Motor neuron (in vitro differentiated cells): ENCODE data around the gene LRP8. TPM values are rescaled to one million over a fixed set of nuclear protein-coding genes. Genes with fewer than 3 reads are reported as not detected.

Experiments used
- ATAC-seq, 8 experiments: fragments of 200-7000 bp; cut with Tn5 transposase; replicated peaks in 6 of 8; 2 replicates each; pipeline ENCODE4 v1.8.0; 2021; ENCODE audit warnings: mild to moderate bottlenecking in 8 of 8, moderate library complexity in 8 of 8
- H3K27ac ChIP-seq, 2 donors: fragments of 250-450 bp; sonication (Bioruptor Pico); 2 replicates each; pipeline ENCODE4 v1.9.0; 2021; ENCODE audit warnings: antibody characterized with exemption in 2 of 2, mild to moderate bottlenecking in 2 of 2, moderate library complexity in 1 of 2
- H3K4me1 ChIP-seq, 2 donors: fragments of 250-450 bp; sonication (Bioruptor Pico); replicated peaks in 1 of 2; 2 replicates each; pipeline ENCODE4 v1.6.1; 2021; ENCODE audit warnings: antibody characterized with exemption in 2 of 2, mild to moderate bottlenecking in 2 of 2, moderate library complexity in 1 of 2
- H3K4me3 ChIP-seq, 5 donors: fragments of 250-450 bp; sonication (Bioruptor Pico); 2 replicates each; pipeline ENCODE4 v1.9.0; 2021; ENCODE audit warnings: antibody characterized with exemption in 5 of 5, mild to moderate bottlenecking in 5 of 5, moderate library complexity in 4 of 5
- WGBS, 10 experiments: fragments of 450-650 bp; shearing (Covaris generic); methylation state at CpG; one replicate each; pipeline ENCODE4 v1.0.0; 2022; 5-methylcytosine and 5-hydroxymethylcytosine counted together
- in situ Hi-C, 9 experiments: fragments of 400-800 bp; cut with MboI; loops; one replicate each; pipeline ENCODE4 v1.15.0; 2021; ENCODE audit warnings: low sequenced_read_pairs in 9 of 9, low pct_unique_long_range_greater_than_20kb in 2 of 9; ENCODE audit not compliant: unreplicated experiment in 9 of 9
- total RNA-seq, 8 experiments: library from RNA; unstranded; fragments of 300-600 nt; gene quantifications; 2 replicates each; pipeline versions ENCODE4 v1.2.3 to v1.2.4, GENCODE V29; 2022

Gene LRP8
- total RNA-seq, 8 experiments from 2014 or later: 2.8 to 44.0 (median 26.7) TPM

GRCh38 chr1:53298045-53298637 lies 29.7 kb downstream of the LRP8 start:
- Histone ChIP-seq H3K4me3 (no peak overlapping the region), H3K27ac (peak overlapping the region; percentile 20 to 70), H3K4me1 (peaks cover 66 to 68% of the 10 kb centered on the region in 2 donors)
- in situ Hi-C loops: loop anchor here in 2 of 9 experiments (25.0 kb wide), 1 partner anchor 89 kb away; no protein-coding TSS in a partner anchor
- WGBS, 10 experiments: 0 to 90% (median 64%) methylated on average over 1 to 4 of the region's 12 CpGs; no CpG with 5 or more reads in 6 of the 10 experiments
- peak in 3 of 8 experiments; percentile 7 to 62 (median 36) for ATAC-seq

- WGBS, 10 experiments: 61 to 100% (median 78%) methylated on average over 2 to 11 of the region's 17 CpGs; no CpG with 5 or more reads in 5 of the 10 experiments
- in situ Hi-C loops: loop anchor here in 2 of 9 experiments (25.0 kb wide), 1 partner anchor 90 kb away; no protein-coding TSS in a partner anchor
- ATAC-seq: no peak
- peaks cover 65 to 73% of the 10 kb centered on the region in 2 donors for H3K4me1 ChIP-seq
- H3K27ac ChIP-seq: peak overlapping the region in 1 of 2 donors; percentile 67
- H3K4me3 ChIP-seq: no peak overlapping the region
These were observed 30.7 kb downstream of the LRP8 start for GRCh38 chr1:53297195-53297594.

- in situ Hi-C loops: loop anchor here in 2 of 9 experiments (25.0 kb wide), 1 partner anchor 91 kb away; no protein-coding TSS in a partner anchor
- Histone ChIP-seq H3K27ac (peak overlapping the region; percentile 50 to 67), H3K4me3 (no peak overlapping the region), H3K4me1 (peaks cover 65 to 77% of the 10 kb centered on the region in 2 donors)
- ATAC-seq: peak in 5 of 8 experiments; percentile 55 to 78 (median 75)
- WGBS, 10 experiments: 14 to 100% (median 78%) methylated on average over 1 to 12 of the region's 12 CpGs; no CpG with 5 or more reads in 3 of the 10 experiments
These were observed 31.6 kb downstream of the LRP8 start for GRCh38 chr1:53296117-53296749.

GRCh38 chr1:53295726-53296116 lies 32.1 kb downstream of the LRP8 start:
- peaks cover 65 to 77% of the 10 kb centered on the region in 2 donors for H3K4me1 ChIP-seq
- WGBS, 10 experiments: 20 to 80% (median 40%) methylated on average over 1 to 4 of the region's 4 CpGs; no CpG with 5 or more reads in 5 of the 10 experiments
- ATAC-seq: peak; percentile 8 to 57 (median 18)
- H3K27ac ChIP-seq: peak overlapping the region; percentile 50 to 67
- in situ Hi-C loops: loop anchor here in 2 of 9 experiments (25.0 kb wide), 1 partner anchor 92 kb away; no protein-coding TSS in a partner anchor
- H3K4me3 ChIP-seq: no peak overlapping the region

- ATAC-seq: no peak
- Histone ChIP-seq H3K27ac (peak overlapping the region in 1 of 2 donors; percentile 66), H3K4me1 (peaks cover 68 to 81% of the 10 kb centered on the region in 2 donors), H3K4me3 (no peak overlapping the region)
- in situ Hi-C loops: loop anchor here in 2 of 9 experiments (25.0 kb wide), 1 partner anchor 92 kb away; no protein-coding TSS in a partner anchor
- WGBS, 10 experiments: 38 to 100% (median 76%) methylated on average over 1 of the region's 3 CpGs; no CpG with 5 or more reads in 4 of the 10 experiments
These were observed 32.6 kb downstream of the LRP8 start for GRCh38 chr1:53295295-53295694.

GRCh38 chr1:53294567-53294966 lies 33.3 kb downstream of the LRP8 start:
- in situ Hi-C loops: loop anchor here in 2 of 9 experiments (25.0 kb wide), 1 partner anchor 93 kb away; no protein-coding TSS in a partner anchor
- 40 to 78% (median 69%) methylated on average over 3 to 9 of the region's 9 CpGs; no CpG with 5 or more reads in 4 of the 10 experiments for WGBS, 10 experiments
- peak overlapping the region in 1 of 2 donors; percentile 66 for H3K27ac ChIP-seq
- H3K4me1 ChIP-seq: peaks cover 74 to 84% of the 10 kb centered on the region in 2 donors
- peak in 6 of 8 experiments; percentile 16 to 53 (median 32) for ATAC-seq
- no peak overlapping the region for H3K4me3 ChIP-seq

- H3K4me3 ChIP-seq: no peak overlapping the region
- 0 to 100% (median 55%) methylated on average over 1 to 3 of the region's 3 CpGs; no CpG with 5 or more reads in 4 of the 10 experiments for WGBS, 10 experiments
- in situ Hi-C loops: loop anchor here in 2 of 9 experiments (25.0 kb wide), 1 partner anchor 93 kb away; no protein-coding TSS in a partner anchor
- H3K27ac ChIP-seq: peak overlapping the region in 1 of 2 donors; percentile 66
- H3K4me1 ChIP-seq: peaks cover 74 to 84% of the 10 kb centered on the region in 2 donors
- peak in 3 of 8 experiments; percentile 5 to 15 (median 6) for ATAC-seq
These were observed 33.8 kb downstream of the LRP8 start for GRCh38 chr1:53294061-53294460.

- ATAC-seq: no peak
- in situ Hi-C loops: loop anchor here in 2 of 9 experiments (25.0 kb wide), 1 partner anchor 94 kb away; no protein-coding TSS in a partner anchor
- no peak overlapping the region for H3K27ac ChIP-seq
- 72 to 100% (median 86%) methylated on average over 2 of the region's 2 CpGs; no CpG with 5 or more reads in 6 of the 10 experiments for WGBS, 10 experiments
- no peak overlapping the region for H3K4me3 ChIP-seq
- H3K4me1 ChIP-seq: peaks cover 74 to 84% of the 10 kb centered on the region in 2 donors
These were observed 34.7 kb downstream of the LRP8 start for GRCh38 chr1:53293123-53293522.

GRCh38 chr1:53292690-53293089 lies 35.2 kb downstream of the LRP8 start:
- Histone ChIP-seq H3K4me1 (peaks cover 74 to 84% of the 10 kb centered on the region in 2 donors), H3K27ac (no peak overlapping the region)
- WGBS, 10 experiments: 60 to 100% (median 100%) methylated on average over 1 to 2 of the region's 2 CpGs; no CpG with 5 or more reads in 5 of the 10 experiments

GRCh38 chr1:53291574-53291973 lies 36.3 kb downstream of the LRP8 start:
- in situ Hi-C loops: loop anchor here in 2 of 9 experiments (25.0 kb wide), 1 partner anchor 96 kb away; no protein-coding TSS in a partner anchor
- no peak for ATAC-seq
- Histone ChIP-seq H3K4me1 (peaks cover 74 to 84% of the 10 kb centered on the region in 2 donors), H3K4me3 (no peak overlapping the region), H3K27ac (no peak overlapping the region)
- WGBS, 10 experiments: 100% methylated on average over 1 to 2 of the region's 2 CpGs; no CpG with 5 or more reads in 5 of the 10 experiments

More at GRCh38 chr1:53292690-53293089, 35.2 kb downstream of the LRP8 start:
- no peak for ATAC-seq
- in situ Hi-C loops: loop anchor here in 2 of 9 experiments (25.0 kb wide), 1 partner anchor 95 kb away; no protein-coding TSS in a partner anchor
- H3K4me3 ChIP-seq: no peak overlapping the region

GRCh38 chr1:53288790-53289429 lies 39.0 kb downstream of the LRP8 start:
- in situ Hi-C loops: loop anchor here in 7 of 9 experiments (10.0 to 25.0 kb wide), 3 partner anchors 96 to 106 kb away; no protein-coding TSS in a partner anchor
- ATAC-seq: peak in 5 of 8 experiments; percentile 33 to 53 (median 48)
- Histone ChIP-seq H3K4me3 (no peak overlapping the region), H3K27ac (peak overlapping the region; percentile 70 to 86), H3K4me1 (peaks cover 59 to 66% of the 10 kb centered on the region in 2 donors)
- 26 to 100% (median 80%) methylated on average over 1 to 6 of the region's 7 CpGs; no CpG with 5 or more reads in 3 of the 10 experiments for WGBS, 10 experiments
